Testis (tissue), 2 donors: ENCODE data around the gene PTPN3.

Experiments used
- POLR2A ChIP-seq: fragments of 450-650 bp; IDR thresholded peaks from one replicate; pipeline ENCODE4 v1.6.1; 2017; ENCODE audit warnings: antibody characterized with exemption, mild to moderate bottlenecking, moderate library complexity
- TF ChIP-seq, protein P1 (sequence below), 3 experiments: fragments of 450-650 bp in 2 of 3; fragments of 200-600 bp in 1 of 3; sonication (generic) in 1 of 3; IDR thresholded peaks; one replicate each; pipeline ENCODE4 v1.5.1; 2016 to 2019; ENCODE audit warnings: antibody characterized with exemption in 3 of 3, mild to moderate bottlenecking in 2 of 3, moderate library complexity in 1 of 3

- TF ChIP-seq, protein P1, sequence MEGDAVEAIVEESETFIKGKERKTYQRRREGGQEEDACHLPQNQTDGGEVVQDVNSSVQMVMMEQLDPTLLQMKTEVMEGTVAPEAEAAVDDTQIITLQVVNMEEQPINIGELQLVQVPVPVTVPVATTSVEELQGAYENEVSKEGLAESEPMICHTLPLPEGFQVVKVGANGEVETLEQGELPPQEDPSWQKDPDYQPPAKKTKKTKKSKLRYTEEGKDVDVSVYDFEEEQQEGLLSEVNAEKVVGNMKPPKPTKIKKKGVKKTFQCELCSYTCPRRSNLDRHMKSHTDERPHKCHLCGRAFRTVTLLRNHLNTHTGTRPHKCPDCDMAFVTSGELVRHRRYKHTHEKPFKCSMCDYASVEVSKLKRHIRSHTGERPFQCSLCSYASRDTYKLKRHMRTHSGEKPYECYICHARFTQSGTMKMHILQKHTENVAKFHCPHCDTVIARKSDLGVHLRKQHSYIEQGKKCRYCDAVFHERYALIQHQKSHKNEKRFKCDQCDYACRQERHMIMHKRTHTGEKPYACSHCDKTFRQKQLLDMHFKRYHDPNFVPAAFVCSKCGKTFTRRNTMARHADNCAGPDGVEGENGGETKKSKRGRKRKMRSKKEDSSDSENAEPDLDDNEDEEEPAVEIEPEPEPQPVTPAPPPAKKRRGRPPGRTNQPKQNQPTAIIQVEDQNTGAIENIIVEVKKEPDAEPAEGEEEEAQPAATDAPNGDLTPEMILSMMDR (IDR thresholded peaks at IDR 0.05) = no peak
- TF ChIP-seq POLR2A = no peak
These were observed 148.7 kb downstream of the PTPN3 start for GRCh38 chr9:109349421-109349846.
